Activated CD8-positive, alpha-beta T cell treated with anti-CD3 and anti-CD28 coated beads for 36 hours (primary cell): Measurements from ENCODE around the gene CASP7. TPM values are rescaled to one million over a fixed set of nuclear protein-coding genes. Genes with fewer than 3 reads are reported as not detected.

Experiments used
- ATAC-seq: fragments of 200-7000 bp; cut with Tn5 transposase; one replicate; pipeline ENCODE4 v1.10.0; 2021; ENCODE audit warnings: mild to moderate bottlenecking, moderate library complexity
- CTCF ChIA-PET: fragments of 350-600 bp; sonication (Branson Sonifier 250); formaldehyde crosslinking; loops from one replicate; lab custom pipeline; 2021; ENCODE audit warnings: antibody characterized with exemption; lab: Charles Lee
- POLR2A ChIA-PET: fragments of 350-600 bp; sonication (Branson Sonifier 250); formaldehyde crosslinking; loops from one replicate; lab custom pipeline; 2021; ENCODE audit warnings: antibody characterized with exemption; lab: Charles Lee
- DNase-seq: peaks from one replicate; pipeline ENCODE4 v3.0.0-alpha.2; 2020
- H3K27ac Mint-ChIP-seq: one replicate; pipeline ENCODE4 v1.8.0; 2021; ENCODE audit warnings: mild to moderate bottlenecking, mixed read lengths
- H3K27me3 Mint-ChIP-seq: one replicate; pipeline ENCODE4 v1.8.0; 2021; ENCODE audit warnings: mixed read lengths
- H3K36me3 Mint-ChIP-seq: one replicate; pipeline ENCODE4 v1.8.0; 2021; ENCODE audit warnings: low read depth, mixed read lengths
- H3K4me1 Mint-ChIP-seq: one replicate; pipeline ENCODE4 v1.8.0; 2021; ENCODE audit warnings: low read depth, mixed read lengths
- H3K4me3 Mint-ChIP-seq: one replicate; pipeline ENCODE4 v1.8.0; 2021; ENCODE audit warnings: mild to moderate bottlenecking, moderate library complexity, mixed read lengths
- H3K9me3 Mint-ChIP-seq: one replicate; pipeline ENCODE4 v1.8.0; 2021; ENCODE audit warnings: mixed read lengths
- intact Hi-C: fragments of 100-400 bp; cut with micrococcal nuclease; formaldehyde crosslinking; loops from one replicate; pipeline ENCODE4 v1.10.0; 2022
- total RNA-seq, 2 experiments: library from RNA; stranded (reverse); gene quantifications; one replicate each; pipeline ENCODE4 v1.2.3, GENCODE V29; 2021
- TF ChIP-seq, protein P1 (sequence below): fragments of 200-600 bp; IDR thresholded peaks from one replicate; pipeline ENCODE4 v1.8.0; 2022; ENCODE audit warnings: antibody characterized with exemption, mild to moderate bottlenecking

The CASP7 gene
- total RNA-seq, 2 experiments from 2014 or later: 23.7 to 24.2 TPM

DNA sequence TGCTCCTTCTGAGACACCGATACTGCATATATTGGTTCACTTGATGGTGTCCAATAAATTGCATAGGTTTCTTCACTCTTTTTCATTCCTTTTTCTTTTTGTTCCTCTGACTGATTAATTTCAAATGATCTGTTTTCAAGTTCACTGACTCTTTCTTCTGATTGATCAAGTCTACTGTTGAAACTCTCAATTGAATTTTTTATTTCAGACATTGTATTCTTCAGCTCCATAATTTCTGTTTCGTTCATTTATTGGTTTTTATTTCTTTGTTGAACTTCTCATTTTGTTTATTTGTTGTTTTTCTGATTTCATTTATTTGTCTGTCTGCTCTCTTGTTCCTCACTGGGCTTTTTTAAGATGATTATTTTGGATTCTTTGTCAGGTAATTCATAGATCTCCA is 13.6 kb downstream of the CASP7 start:
- Mint-ChIP-seq H3K27me3 (no peaks in the 10 kb centered on the region), H3K36me3 (peaks cover 77% of the 10 kb centered on the region), H3K4me3 (no peak overlapping the region), H3K27ac (no peak overlapping the region), H3K9me3 (peaks cover 33% of the 10 kb centered on the region), H3K4me1 (peaks cover 25% of the 10 kb centered on the region)
- no peak for DNase-seq
- POLR2A ChIA-PET: no interaction called here
- intact Hi-C loops: no loop called here
- CTCF ChIA-PET: interaction anchor here (0.9 to 1.2 kb wide), 2 partner anchors 9 to 14 kb away, joined by 3 to 4 read pairs; partner anchors contain the start of gene CASP7
- ATAC-seq: no peak
- TF ChIP-seq, protein P1, sequence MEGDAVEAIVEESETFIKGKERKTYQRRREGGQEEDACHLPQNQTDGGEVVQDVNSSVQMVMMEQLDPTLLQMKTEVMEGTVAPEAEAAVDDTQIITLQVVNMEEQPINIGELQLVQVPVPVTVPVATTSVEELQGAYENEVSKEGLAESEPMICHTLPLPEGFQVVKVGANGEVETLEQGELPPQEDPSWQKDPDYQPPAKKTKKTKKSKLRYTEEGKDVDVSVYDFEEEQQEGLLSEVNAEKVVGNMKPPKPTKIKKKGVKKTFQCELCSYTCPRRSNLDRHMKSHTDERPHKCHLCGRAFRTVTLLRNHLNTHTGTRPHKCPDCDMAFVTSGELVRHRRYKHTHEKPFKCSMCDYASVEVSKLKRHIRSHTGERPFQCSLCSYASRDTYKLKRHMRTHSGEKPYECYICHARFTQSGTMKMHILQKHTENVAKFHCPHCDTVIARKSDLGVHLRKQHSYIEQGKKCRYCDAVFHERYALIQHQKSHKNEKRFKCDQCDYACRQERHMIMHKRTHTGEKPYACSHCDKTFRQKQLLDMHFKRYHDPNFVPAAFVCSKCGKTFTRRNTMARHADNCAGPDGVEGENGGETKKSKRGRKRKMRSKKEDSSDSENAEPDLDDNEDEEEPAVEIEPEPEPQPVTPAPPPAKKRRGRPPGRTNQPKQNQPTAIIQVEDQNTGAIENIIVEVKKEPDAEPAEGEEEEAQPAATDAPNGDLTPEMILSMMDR: no peak

DNA sequence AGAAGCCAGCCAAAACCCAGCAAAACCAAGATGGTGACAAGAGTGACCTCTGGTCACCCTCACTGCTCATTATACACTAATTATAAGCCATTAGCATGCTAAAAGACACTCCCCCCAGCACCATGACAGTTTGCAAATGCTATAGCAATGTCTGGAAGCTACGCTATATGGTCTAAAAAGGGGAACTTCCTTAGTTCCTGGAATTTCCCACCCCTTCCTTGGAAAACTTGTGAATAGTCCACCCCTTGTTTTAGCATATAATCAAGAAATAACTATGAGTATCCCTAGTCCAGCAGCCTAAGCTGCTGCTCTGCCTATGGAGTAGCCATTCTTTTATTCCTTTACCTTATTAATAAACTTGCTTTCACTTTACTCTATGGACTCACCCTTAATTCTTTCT is 16.0 kb downstream of the CASP7 start:
- intact Hi-C loops: no loop called here
- DNase-seq (no peak), ATAC-seq (no peak)
- TF ChIP-seq, protein P1: no peak
- peaks cover 68% of the 10 kb centered on the region for H3K36me3 Mint-ChIP-seq
- ChIA-PET CTCF (no interaction called here), POLR2A (no interaction called here)
- peaks cover 4% of the 10 kb centered on the region for H3K4me1 Mint-ChIP-seq
- no peak overlapping the region for H3K4me3 Mint-ChIP-seq
- no peaks in the 10 kb centered on the region for H3K27me3 Mint-ChIP-seq
- no peak overlapping the region for H3K27ac Mint-ChIP-seq
- peaks cover 27% of the 10 kb centered on the region for H3K9me3 Mint-ChIP-seq

DNA sequence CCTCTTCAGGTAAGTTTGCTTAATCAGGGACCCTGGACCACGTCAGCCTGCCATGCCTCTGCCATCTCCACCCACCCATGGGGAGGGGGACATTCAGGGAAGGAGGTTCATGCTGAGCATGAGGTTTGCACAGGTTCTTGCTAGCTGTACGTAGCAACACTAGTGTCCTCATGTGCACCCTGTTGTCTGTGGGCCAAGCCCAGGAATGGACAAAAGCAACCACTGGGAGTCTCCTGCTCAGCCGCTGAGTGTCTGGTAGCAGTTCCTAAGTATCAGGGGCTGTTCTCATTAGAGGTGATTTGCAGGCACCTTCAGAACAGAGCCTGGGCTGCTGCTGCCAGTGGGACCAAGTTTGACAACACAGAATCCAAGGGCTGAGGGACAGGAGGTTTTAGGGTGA is 17.9 kb downstream of the CASP7 start:
- Mint-ChIP-seq H3K27ac (no peak overlapping the region), H3K4me1 (peaks cover 4% of the 10 kb centered on the region), H3K27me3 (no peaks in the 10 kb centered on the region), H3K36me3 (peaks cover 53% of the 10 kb centered on the region), H3K4me3 (no peak overlapping the region), H3K9me3 (peaks cover 20% of the 10 kb centered on the region)
- ATAC-seq (no peak), DNase-seq (no peak)
- POLR2A ChIA-PET: interaction anchor here (1.2 kb wide), 1 partner anchor 18 kb away, joined by 3 read pairs; the partner anchor contains the start of gene CASP7
- CTCF ChIA-PET: no interaction called here
- intact Hi-C loops: no loop called here
- TF ChIP-seq, protein P1: no peak

DNA sequence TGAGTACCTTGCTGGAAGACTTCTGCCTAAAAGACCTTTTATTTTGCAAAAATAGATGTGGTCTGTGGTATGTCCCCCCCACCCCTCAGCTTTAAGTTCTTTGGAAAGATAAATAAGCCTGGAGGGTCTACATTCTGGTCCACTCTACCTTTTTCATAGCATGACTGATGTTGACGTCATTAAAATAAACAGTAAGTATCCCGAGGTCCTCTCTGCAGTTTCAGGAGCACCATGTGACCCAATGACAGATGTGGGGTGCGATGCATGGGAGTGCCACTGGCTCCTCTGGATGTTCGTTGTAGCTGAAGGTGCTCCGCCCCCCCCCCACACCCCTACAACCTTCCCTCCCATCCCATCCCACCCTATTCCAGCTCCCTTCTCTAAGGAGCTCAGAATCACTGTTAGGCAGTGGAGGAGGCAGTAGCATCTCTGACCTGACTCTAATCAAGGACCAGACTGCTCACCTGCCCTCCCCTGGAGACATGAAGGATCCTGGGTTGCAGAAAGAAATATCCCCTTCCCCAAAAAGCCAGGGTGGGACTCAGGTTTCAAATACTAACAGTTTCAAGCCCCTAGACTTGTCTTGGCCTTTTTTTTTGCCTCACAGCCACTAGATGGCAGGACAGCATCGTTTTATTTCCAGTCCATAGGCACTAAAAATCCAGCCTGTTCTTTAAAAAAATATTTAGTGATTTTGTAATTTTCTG is 25.1 kb downstream of the CASP7 start:
- no peak for ATAC-seq
- CTCF ChIA-PET: interaction anchor here (0.7 to 1.9 kb wide), 5 partner anchors 12 to 398 kb away, joined by 3 to 10 read pairs (median 5); no protein-coding TSS in a partner anchor

DNA sequence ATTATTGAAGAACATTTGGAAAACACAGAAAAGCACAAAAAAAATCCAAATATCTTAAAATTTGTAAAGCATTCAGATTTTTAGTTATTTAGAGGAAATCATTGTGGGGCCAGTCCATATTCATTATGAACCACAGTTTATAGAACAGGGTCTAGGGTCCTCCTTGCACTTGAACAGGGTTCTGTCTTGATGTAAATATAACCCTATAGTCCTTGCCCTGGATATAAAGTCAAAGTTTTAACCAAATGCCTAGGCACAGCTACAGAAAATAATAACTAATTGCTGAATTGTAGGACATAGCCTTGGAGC is 25.6 kb downstream of the CASP7 start:
- H3K36me3 Mint-ChIP-seq: peaks cover 14% of the 10 kb centered on the region
- H3K27me3 Mint-ChIP-seq: no peaks in the 10 kb centered on the region
- no peak for DNase-seq
- TF ChIP-seq, protein P1: peak; percentile 39
- ATAC-seq: no peak
- no peaks in the 10 kb centered on the region for H3K9me3 Mint-ChIP-seq
- H3K4me3 Mint-ChIP-seq: no peak overlapping the region
- H3K4me1 Mint-ChIP-seq: peaks cover 24% of the 10 kb centered on the region
- H3K27ac Mint-ChIP-seq: no peak overlapping the region
- CTCF ChIA-PET: interaction anchor here (0.7 to 1.9 kb wide), 6 partner anchors 19 to 599 kb away, joined by 3 to 10 read pairs (median 4); no protein-coding TSS in a partner anchor
- intact Hi-C loops: loop anchor here (10.0 kb wide), 1 partner anchor 400 kb away; no protein-coding TSS in a partner anchor
- POLR2A ChIA-PET: no interaction called here

More for the DNA sequence above, 25.1 kb downstream of the CASP7 start:
- TF ChIP-seq, protein P1: peak; percentile 66
- Mint-ChIP-seq H3K4me3 (no peak overlapping the region), H3K9me3 (no peaks in the 10 kb centered on the region), H3K36me3 (peaks cover 11% of the 10 kb centered on the region), H3K27ac (no peak overlapping the region), H3K4me1 (peaks cover 21% of the 10 kb centered on the region), H3K27me3 (no peaks in the 10 kb centered on the region)
- intact Hi-C loops: loop anchor here (10.0 kb wide), 1 partner anchor 400 kb away; no protein-coding TSS in a partner anchor
- DNase-seq: peak; percentile 36
- POLR2A ChIA-PET: no interaction called here
